ENCODE measurements around the gene CDX2. TPM values are rescaled to one million over a fixed set of nuclear protein-coding genes. Genes with fewer than 3 reads are reported as not detected.

The CDX2 gene
- total RNA-seq, 4 donors from 2014 or later, result not detected

DNA sequence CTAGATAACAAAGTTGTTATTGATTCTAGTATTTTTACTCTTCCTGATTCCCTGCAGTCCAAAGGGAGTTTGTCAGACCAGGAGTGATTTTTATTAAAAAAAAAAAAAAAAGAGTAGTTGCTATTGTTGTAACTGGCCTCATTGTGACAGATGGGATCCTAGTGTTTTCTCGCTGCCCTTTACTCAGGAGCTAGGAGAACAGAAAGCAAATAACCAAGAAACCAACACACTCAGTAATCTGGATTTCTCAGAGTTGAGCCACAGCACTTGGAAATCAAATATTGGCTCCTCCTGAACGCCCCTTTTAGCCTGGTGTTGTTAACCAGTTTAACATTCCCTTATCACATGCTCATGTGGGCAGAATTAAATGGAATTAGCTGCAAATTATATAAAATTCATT lies 57.6 kb downstream of the CDX2 start:
- TF ChIP-seq CTCF (IDR thresholded peaks at IDR 0.05; ENCODE audit: low read depth), result no peak

Small RNAs within 50 kb of the gene (small RNA-seq; reads per million reads assigned to genes)
- gene ATP5F1EP2, result not detected
- gene RN7SL272P, result not detected

Other genes with a start within 250 kb of the CDX2 start
- not detected for gene GSX1, start 176.8 kb downstream of the CDX2 start, total RNA-seq
- not detected for gene PDX1, start 49.3 kb downstream of the CDX2 start, total RNA-seq
- gene URAD, start 19.4 kb upstream of the CDX2 start, total RNA-seq, result 1 to 10 TPM in 1 of 4 donors, not detected in 3; 1.7 TPM
- 1 to 10 TPM in 3 of 4 donors, under 1 TPM in 1; 0.57 to 4.1 (median 1.9) TPM for gene FLT3, start 131.3 kb upstream of the CDX2 start, total RNA-seq
- 10 to 100 TPM; 36.0 to 46.3 (median 44.0) TPM for gene PAN3, start 169.2 kb upstream of the CDX2 start, total RNA-seq

Data from subcutaneous adipose tissue (tissue), 4 donors.